GM12875 (cell line): ENCODE measurements around the gene UBC.
A peak's percentile ranks its signal among the peaks of the same experiment; 100 is the strongest.

ENCODE experiments used
- H3K4me3 ChIP-seq: one replicate; pipeline ENCODE4 v1.5.1; 2011; ENCODE audit warnings: low read depth, low read length, control low read depth
- TF ChIP-seq, protein P1 (sequence below): IDR thresholded peaks from 2 replicates; pipeline ENCODE4 v1.5.1; 2011; ENCODE audit warnings: low read depth, mild to moderate bottlenecking, control low read depth, inconsistent platforms, low read length, moderate library complexity, borderline replicate concordance; ENCODE audit not compliant: insufficient read depth

The UBC gene

DNA sequence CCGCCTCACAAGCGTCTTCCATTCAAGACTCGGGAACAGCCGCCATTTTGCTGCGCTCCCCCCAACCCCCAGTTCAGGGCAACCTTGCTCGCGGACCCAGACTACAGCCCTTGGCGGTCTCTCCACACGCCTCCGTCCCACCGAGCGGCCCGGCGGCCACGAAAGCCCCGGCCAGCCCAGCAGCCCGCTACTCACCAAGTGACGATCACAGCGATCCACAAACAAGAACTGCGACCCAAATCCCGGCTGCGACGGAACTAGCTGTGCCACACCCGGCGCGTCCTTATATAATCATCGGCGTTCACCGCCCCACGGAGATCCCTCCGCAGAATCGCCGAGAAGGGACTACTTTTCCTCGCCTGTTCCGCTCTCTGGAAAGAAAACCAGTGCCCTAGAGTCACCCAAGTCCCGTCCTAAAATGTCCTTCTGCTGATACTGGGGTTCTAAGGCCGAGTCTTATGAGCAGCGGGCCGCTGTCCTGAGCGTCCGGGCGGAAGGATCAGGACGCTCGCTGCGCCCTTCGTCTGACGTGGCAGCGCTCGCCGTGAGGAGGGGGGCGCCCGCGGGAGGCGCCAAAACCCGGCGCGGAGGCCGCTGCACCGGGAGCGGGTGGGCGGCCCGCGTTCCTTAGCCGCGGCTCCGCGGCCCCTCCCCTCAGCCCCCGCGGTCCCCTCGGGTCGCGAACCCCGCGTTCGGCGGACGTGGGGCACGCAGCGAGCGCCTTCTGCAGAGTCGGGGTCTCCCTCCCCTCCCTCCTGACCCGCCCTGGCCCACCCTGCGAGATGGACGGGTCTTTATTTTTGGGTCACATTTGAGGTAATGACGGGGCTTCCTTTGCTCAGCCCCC is at the start of gene UBC:
Gene UBC, minus strand, starts transcription at position 259 of the 847 bp plus-strand sequence. CDS start 879 bp downstream, outside the sequence.
- H3K4me3 ChIP-seq: peak within 1 kb of the TSS; percentile 92
- TF ChIP-seq, protein P1, sequence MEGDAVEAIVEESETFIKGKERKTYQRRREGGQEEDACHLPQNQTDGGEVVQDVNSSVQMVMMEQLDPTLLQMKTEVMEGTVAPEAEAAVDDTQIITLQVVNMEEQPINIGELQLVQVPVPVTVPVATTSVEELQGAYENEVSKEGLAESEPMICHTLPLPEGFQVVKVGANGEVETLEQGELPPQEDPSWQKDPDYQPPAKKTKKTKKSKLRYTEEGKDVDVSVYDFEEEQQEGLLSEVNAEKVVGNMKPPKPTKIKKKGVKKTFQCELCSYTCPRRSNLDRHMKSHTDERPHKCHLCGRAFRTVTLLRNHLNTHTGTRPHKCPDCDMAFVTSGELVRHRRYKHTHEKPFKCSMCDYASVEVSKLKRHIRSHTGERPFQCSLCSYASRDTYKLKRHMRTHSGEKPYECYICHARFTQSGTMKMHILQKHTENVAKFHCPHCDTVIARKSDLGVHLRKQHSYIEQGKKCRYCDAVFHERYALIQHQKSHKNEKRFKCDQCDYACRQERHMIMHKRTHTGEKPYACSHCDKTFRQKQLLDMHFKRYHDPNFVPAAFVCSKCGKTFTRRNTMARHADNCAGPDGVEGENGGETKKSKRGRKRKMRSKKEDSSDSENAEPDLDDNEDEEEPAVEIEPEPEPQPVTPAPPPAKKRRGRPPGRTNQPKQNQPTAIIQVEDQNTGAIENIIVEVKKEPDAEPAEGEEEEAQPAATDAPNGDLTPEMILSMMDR: no peak

DNA sequence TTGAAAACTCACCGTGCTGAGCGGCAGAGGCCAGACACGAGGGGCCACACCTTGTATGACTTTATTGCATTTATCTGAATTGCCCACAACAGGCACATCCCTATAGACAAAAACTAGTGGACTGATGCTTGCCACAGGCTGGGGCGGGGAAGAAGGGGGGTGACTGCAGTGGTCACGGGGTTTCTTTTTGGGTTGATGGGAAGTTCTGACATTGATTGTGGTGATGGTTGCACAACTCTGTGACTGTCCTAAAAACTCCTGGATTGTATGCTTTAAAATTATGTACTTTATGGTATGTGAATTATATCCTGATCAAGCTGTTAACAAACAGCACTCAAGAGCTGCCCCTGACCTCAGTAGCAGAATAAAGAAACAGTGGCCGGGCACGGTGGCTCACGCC is 48.8 kb upstream of the UBC start:
- TF ChIP-seq, protein P1: no peak
- H3K4me3 ChIP-seq: no peak overlapping the region

DNA sequence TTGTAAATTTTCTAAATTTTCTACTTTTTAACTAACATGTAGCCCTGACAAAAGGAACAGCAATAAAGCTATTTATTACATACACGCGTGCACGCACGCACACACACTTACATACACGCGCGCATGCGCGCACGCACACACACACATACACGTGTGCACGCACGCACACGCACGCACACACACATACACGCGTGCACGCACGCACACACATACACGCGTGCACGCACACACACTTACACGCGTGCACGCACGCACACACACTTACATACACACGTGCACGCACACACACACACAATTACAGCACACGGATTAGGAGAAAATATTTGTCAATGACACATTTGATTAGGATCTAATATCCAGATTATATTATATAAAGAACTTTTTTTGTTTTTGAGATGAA is 46.6 kb upstream of the UBC start:
- TF ChIP-seq, protein P1: no peak
- no peak overlapping the region for H3K4me3 ChIP-seq

DNA sequence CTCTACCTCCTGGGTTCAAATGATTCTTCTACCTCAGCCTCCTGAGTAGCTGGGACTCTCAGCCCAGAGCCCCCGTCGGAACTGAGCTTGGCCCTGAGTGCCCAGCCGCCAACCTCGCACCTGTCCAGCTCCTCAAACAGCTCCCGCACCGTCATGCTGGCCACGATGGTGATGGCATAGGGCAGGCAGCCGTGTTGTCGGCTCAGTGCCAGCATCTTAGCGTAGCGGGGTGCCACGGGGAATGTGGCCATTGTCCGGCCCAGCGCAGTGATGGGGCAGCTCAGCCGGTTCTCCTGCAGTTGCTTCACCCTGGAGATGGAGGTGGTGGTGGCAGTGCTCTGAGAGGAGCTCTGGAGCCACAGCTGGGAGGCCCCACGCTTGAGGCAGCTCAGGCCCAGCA is 42.1 kb upstream of the UBC start:
- TF ChIP-seq, protein P1: no peak
- H3K4me3 ChIP-seq: no peak overlapping the region

DNA sequence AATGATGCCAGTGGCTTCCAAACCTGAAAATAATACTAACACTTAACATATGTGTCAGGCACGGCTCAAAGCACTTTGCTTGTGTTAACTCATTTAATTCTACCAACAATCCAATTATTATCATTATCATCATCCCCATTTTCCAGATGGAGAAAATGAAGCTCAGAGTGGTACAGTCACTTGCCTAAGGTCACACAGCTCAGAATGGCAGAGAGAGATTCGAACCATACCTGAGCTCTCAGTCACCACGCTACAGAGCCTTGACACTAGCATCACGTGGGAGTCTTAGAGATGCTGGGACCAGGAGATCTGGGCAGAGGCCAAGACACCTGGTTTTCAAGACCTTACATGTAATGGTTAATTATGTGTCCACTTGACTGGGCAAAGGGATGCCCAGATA is 40.3 kb upstream of the UBC start:
- TF ChIP-seq, protein P1: no peak

DNA sequence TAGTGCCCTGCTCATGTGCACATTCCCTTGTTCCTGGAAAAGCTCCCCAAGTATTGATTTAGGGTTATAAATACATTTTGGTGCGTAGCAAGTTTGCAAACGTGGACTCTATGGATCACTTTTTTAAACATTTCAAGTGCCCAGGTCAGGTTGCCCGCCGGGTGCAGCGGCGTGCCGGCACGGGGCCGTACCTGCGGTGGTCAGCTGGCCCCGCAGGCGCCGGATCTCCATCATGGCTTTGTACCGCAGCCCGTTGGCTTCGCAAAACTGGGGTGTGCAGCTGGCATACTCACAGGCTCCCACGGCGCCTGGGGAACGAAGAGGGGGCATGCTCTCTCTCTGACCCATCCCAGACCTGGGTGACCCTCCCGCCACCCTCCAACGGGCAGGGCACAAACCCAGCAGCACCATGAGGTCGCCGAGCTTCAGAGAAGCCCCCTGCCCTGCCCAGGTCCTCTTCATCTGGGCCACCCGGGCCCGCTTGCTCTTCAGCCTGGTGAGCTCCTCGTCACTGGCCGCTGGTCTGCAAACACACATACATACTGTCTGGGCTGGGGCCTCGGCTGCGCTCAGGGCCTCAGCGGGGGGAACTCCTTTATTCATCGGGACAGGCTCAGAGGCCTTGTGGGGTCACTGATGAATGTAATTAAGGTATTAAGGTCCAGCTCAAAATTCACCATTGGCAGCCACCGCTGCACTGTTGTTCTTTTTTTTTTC is 39.4 kb upstream of the UBC start:
- TF ChIP-seq, protein P1: no peak
- no peak overlapping the region for H3K4me3 ChIP-seq

More for the DNA sequence above, 40.3 kb upstream of the UBC start:
- H3K4me3 ChIP-seq: no peak overlapping the region

DNA sequence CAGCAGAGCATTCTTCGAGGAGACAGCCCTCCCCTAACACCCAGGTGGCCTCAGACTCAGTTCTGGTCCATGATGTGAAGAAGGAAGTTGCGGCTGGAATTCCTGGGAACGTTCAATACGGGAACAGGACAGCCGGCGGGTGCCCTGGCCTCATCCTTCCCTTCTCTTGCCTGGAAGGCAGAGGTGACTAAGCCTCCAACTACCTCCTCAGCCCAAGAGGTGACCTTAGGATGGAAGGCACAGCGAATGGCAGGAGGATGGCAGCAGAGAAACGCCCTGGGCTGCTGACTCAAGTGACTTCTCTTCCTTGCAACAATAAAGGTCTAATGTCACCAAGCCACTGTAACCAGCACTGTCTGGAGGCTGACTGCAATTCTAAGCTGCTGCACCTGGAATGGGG is 38.4 kb upstream of the UBC start:
- TF ChIP-seq, protein P1: no peak
- H3K4me3 ChIP-seq: no peak overlapping the region
